GM18858 (cell line): ENCODE data around the gene AIFM1.

Source experiments
- ATAC-seq: cut with Tn5 transposase; IDR thresholded peaks from one replicate; pipeline ENCODE4 v1.9.1; 2021; ENCODE audit not compliant: unreplicated experiment

AIFM1 gene

GRCh38 chrX:130171446-130172126, 5.9 kb upstream of the AIFM1 start, which contains the start of gene RAB33A:
TSS of gene RAB33A (plus strand) at chrX:130171962. CDS start at chrX:130172063, 101 bp downstream.
- ATAC-seq: no peak

- peak; percentile 69 for ATAC-seq
Measured at GRCh38 chrX:130170752-130171445, 5.3 kb upstream of the AIFM1 start.

- ATAC-seq: no peak
Measured at GRCh38 chrX:130167040-130167439, 1.4 kb upstream of the AIFM1 start.

- ATAC-seq: no peak
Measured at GRCh38 chrX:130166503-130166777, 799 bp upstream of the AIFM1 start.

GRCh38 chrX:130165181-130165702, 399 bp downstream of the AIFM1 start:
- ATAC-seq: no peak

- ATAC-seq: no peak
Measured at GRCh38 chrX:130163398-130163797, 2.2 kb downstream of the AIFM1 start.

- ATAC-seq: no peak
Measured at GRCh38 chrX:130162094-130162735, 3.4 kb downstream of the AIFM1 start.

GRCh38 chrX:130159776-130160175, 5.9 kb downstream of the AIFM1 start:
- no peak for ATAC-seq

- ATAC-seq: no peak
Measured at GRCh38 chrX:130158311-130158710, 7.3 kb downstream of the AIFM1 start.

- ATAC-seq: no peak
Measured at GRCh38 chrX:130155564-130155963, 10.1 kb downstream of the AIFM1 start.

GRCh38 chrX:130147631-130148030, 18.0 kb downstream of the AIFM1 start:
- ATAC-seq: no peak

- ATAC-seq: no peak
Measured at GRCh38 chrX:130145123-130145522, 20.5 kb downstream of the AIFM1 start.

GRCh38 chrX:130144509-130144908, 21.1 kb downstream of the AIFM1 start:
- no peak for ATAC-seq

GRCh38 chrX:130139474-130140201, 26.0 kb downstream of the AIFM1 start:
- ATAC-seq: no peak

- ATAC-seq: no peak
Measured at GRCh38 chrX:130136961-130137360, 28.7 kb downstream of the AIFM1 start.

GRCh38 chrX:130136496-130136895, 29.1 kb downstream of the AIFM1 start:
- no peak for ATAC-seq

- no peak for ATAC-seq
Measured at GRCh38 chrX:130130990-130131389, 34.7 kb downstream of the AIFM1 start.

GRCh38 chrX:130125091-130125874, 40.4 kb downstream of the AIFM1 start:
- ATAC-seq: no peak

GRCh38 chrX:130124577-130124976, 41.1 kb downstream of the AIFM1 start:
- ATAC-seq: no peak

GRCh38 chrX:130121505-130121800, 44.2 kb downstream of the AIFM1 start:
- ATAC-seq: no peak
